Stimulated activated CD4-positive, alpha-beta T cell treated with anti-CD3 and anti-CD28 coated beads, Interleukin-15, amount 100 ng/mL, for 48 hours (primary cell): ENCODE results near the gene SUPT3H.

Experiments
- DNase-seq, 2 donors: peaks; one replicate each; pipeline ENCODE4 v3.0.0-alpha.2; 2020; ENCODE audit warnings: low read depth in 2 of 2

Gene SUPT3H

DNA sequence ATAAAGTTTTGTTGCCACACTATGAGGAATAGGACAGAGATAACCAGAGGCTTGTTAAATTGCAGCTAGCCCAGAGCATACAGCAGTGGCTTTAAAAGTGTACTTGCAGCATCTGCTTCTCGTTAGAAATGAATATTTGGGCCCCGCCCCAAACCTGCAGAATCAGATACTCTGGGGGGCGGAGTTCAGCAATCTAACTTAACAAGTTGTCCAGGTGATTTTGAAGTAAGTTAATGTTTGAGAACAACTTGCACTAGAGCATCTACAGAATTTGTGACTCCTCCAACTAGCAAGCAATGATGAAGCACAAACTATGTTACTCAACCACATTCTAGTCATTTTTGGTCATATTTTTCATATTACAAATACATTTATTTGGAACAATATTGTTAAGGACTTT lies 10.6 kb upstream of the SUPT3H start:
- DNase-seq, result no peak

DNA sequence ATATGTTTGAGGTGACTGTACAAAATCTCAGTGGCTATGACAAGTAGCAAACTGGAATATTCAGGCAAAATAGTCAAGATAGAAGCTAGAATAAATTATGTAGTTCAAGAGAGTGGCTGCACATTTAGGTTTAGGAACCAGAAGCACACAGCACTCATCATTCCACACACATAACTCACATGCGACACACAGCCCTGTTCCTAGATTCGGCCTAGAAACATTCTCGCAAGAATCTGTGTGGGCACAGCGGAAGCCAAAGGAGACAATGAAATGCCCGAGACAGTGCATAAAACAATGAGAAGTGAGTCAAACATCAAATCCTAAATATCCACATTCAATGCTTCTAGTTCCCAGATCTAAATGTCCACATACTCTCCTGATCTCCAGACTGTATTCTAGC lies 9.5 kb upstream of the SUPT3H start:
- no peak for DNase-seq

DNA sequence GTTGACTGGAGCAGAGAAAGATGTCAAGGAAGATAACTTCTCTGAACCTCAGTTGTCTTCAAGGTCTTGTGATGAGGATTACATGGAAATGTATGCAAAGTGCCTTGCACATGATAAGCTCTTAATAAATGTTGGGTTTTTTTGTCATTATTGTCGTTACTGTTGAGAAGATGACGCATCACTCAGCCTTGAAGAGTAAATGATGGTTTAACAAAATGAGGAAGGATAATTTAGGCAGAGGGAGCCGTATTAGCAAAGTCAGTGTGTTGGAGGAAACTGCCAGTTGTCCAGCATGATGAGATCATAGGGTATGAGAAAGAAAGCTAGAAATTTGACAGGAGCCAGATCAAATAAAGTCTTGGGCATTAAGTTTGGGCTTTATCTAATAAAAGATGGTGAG lies 8.8 kb upstream of the SUPT3H start:
- no peak for DNase-seq

DNA sequence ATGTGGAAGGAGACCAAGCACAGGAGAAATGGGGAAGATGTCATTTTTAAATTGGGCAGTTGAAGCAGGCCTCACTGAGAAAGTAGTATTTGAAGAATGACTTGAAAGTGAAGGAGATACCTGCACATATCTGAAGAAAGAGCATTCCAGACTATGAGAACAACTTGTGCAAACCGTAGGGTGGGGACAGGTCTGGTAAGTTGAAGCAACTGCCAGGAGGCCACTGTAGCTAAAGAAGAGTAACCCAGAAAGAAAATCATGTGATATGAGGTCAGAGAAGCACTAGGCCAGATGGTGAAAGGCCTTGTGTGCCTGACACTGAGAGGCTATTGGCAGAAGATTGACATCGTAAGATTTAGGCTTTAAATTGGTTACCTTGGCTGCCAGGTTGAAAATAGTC lies 4.7 kb upstream of the SUPT3H start:
- no peak for DNase-seq

DNA sequence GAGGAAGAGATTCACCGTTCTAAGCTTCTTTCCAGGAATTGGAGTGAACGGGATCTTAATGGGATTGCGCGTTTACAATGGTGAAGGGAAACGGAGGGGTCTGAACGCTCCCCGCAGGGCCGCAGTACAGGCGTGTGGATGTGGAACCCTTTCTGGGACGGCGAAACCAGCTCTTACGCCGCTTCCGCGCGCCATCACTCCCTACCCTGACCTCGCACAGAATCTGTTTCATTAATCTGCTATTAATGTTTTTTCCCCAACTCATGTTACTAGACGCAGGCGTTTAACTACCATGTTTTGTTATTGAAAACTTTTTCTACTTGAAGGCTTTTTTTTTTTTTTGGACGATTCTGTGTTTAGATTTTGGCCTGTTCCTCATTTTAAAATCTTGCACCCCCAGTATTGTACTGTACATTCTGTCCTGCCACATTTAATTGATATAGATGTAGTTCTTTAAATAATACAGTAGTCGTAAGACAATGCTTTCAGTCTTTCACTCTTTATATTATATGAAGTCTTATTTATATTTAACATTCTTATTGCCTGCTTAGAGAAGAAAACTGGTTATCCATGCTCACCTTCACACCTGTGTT lies 696 bp upstream of the SUPT3H start:
- DNase-seq, result no peak

DNA sequence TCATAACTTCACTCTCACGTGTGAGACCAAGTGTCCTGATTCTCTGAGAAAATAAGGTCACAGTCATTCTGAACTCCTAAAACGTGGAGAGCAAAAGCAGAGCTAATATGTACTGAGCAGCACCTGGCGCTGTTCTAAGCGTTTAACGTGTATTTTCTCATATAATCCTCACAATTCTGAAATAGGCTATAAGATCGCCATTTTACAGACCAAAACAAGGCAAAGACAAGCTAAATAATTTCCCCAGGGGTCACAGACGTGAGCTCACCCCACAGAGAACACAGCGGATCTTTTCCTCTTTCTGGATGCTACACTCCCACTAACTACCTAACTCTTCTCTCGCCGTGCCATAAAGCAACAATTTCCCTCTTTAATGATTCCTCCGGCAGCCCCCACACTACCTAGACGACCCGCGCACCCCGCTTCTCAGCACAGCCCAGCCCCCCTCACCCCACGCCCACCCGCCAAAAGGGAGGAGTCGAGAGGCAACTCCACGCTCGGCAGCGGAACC lies 636 bp downstream of the SUPT3H start:
- no peak for DNase-seq

DNA sequence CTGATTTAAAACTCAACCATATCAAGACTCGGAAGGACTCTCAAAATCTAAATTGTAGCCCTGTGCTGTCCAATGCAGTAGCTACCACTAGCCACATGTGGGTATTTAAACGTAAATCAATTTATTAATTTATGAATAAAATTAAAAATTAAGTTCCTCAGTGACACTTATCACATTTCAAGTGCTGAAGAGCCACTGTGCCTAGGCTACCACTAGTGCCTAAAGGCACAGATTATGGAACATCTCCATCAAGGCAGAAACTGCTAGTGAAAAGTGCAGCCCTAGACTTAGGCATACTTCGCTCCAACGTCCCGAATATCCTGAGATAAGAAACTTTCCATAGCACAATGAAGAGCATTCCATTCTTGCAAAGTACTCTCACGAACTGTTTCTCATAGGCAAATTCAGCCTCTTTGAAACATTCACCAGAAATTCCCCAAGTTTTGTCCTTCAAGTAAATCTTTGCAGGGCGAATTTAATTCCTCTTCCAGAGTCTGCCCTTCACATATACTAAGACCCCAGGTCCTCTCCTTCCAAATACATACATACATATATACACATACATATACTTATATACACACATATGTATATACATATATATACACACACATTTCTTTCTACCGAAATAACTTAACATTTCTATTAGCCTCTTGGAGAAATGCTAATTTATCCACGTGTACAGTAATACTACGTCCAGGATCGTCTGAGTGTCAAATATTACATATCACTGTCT lies 1.3 kb downstream of the SUPT3H start:
- no peak for DNase-seq

DNA sequence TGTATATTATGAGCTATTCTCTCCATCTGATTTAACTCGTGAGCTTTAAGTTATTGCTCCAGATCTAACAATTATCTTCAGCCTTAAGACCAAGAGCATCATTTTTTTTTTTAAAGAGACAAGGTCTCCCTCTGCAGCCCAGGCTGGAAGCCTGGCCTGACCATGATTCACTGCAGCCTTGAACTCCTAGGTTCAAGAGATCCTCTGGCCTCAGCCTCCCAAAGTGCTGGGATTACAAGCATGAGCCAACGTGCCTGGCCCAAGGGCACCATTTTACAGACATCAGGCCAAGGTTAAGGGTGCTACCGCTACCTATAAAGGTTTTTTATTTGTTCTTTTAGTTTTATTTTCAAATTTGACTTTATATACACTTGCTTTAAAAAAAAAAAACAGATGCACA lies 2.3 kb downstream of the SUPT3H start:
- DNase-seq, result no peak

DNA sequence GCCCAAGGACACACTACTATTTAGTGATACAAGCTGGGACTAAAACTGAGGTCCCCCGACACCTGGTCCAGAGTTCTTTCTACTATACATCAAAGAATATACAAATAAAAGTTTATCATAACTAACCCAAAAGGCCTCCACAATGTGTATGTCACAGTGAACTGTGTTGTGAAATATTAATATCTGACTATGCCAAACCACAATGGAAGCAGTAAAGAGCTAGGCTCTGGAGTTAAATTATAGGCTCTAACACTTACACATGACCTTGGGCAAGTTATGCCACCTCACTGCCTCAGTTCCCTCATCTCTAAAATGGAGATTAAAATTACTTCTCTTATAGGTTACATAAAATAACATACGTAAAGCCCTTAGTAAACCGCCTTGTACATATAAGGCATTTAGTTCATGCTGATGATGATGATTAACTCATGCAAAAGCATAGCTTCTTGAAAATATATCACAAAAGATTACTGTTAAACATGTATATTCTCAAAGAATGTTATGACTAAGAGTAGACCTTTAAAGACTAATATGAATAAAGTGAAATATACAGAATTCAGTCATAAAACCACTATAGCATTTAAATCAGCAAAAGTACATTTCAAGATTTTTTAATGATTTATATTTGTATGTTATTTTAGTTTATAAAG lies 5.7 kb downstream of the SUPT3H start:
- no peak for DNase-seq

DNA sequence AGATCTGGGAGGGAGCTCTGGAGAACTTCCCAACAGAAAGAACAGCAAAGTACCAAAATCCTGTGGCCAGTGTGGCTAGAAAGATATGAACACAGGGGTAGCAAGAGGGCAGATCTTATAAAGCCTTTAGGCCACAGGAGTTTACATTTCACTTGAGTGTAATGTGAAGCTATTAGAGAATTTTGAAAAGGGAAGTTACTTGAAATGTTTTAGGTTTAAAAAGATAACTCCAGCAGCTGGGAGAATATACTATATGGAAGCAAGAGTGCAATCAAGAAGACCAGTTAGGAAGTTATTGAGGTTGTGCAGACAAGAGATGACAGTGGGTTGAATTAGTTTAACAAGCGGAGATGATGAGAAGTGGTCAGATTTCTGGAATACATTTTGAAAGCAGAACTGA lies 7.9 kb downstream of the SUPT3H start:
- DNase-seq, result no peak

DNA sequence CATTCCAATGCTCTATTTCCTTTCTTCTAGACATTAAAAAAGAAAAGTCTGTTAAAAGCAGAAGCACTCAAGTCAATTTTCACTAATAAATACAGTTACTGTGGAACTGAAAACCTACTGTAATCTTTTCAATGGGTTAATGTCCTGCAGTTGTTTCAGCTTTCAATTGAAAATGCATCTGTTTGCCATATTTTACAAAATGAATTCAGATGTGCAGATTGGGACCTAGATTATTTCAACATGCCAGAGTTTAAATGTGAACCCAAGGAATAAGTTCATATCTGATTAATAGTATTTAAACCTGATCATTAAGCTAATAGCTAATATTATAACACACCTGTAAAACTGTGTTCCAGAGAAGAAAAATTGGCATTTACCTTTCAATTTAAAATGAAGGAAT lies 9.7 kb downstream of the SUPT3H start:
- no peak for DNase-seq

DNA sequence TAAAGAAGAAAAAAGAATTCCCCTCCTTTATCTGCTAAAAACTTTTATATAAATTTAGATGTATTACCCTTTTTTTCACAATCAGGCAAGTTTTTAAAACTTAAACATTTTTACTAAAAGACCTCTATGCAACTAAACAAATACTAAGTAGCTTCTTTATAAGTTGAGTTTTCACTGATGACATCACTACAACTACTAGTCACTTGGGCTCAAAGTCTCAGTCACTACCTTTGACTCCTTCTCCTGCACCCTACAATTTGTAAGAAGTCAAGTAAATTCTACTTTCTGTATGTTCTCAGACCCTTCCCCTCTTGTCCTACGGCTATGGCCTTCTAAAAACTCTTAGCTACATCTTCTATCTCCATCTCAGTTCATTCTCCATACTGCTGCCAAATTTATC lies 11.2 kb downstream of the SUPT3H start:
- DNase-seq, result no peak

DNA sequence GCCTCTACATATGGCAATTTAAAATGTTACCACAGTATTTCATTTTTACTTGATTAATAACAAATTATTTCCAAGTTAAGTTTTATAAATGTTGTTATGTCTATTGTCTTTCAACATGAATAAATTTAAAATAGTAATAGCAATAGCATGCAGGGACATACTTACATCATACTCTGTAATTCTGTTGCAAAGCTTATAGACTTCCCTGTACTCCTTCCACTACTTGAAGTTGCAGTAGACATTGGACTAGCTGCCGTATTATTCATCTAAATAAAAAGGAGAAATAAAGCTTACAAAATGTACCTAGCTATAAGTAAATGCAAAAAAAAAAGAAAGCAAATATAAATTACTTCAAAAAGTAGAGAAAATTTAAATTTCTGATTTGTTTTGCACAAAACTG lies 12.7 kb downstream of the SUPT3H start:
- DNase-seq, result no peak

DNA sequence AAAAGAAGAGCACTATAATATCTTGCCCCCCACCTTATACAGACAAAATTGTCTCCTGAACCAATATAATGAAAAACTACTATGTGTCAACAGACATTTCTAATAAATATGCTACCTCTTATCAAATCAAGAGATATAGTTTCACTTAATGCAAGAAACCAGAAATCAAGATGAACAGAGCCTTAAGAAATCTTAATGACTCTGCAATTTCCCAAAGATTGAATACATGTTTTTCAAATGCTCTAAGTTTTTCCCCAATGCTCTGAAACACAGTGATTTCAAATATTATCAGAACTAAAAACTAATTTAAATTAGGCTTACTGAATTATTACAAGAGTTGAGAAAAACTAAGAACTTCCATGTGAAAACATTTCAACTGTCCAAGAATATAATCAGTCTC lies 13.3 kb downstream of the SUPT3H start:
- DNase-seq, result no peak

DNA sequence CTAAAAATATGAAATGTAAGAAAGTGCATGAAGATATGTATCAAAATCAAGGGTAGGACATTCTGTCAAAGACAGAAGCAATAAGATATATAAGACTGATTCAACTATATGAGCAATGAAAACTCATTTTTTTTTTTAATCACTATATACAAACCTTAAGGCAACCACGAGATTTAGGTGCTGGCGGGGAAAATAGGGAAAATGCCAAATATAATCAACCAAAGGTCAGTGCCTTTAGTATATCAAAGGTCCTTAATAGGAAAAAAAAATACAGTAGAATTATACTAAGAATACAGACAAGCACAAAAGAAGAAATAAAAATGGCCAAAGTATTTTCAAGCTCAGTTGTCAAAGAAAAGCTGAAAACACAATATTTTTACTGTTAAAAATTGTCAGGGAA lies 24.1 kb downstream of the SUPT3H start:
- DNase-seq, result no peak

DNA sequence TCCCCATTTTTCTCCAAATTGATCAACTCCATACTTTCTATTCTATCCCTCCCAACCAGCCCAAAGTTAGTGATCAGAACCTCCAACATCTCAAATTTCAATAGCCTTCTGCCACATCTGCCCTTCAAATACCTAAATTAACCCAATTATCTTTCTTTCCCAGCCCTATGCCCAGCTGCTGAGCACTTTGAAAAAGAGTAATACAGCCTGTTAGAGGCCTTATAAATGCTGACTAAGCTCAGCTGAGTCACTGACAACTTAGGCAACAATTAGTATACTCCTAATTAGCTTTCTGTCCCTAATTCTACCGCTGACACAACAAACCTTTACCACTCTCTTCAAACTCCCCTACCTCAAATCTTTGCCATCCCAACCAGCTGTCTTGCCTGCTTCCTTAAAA lies 26.1 kb downstream of the SUPT3H start:
- DNase-seq, result no peak

DNA sequence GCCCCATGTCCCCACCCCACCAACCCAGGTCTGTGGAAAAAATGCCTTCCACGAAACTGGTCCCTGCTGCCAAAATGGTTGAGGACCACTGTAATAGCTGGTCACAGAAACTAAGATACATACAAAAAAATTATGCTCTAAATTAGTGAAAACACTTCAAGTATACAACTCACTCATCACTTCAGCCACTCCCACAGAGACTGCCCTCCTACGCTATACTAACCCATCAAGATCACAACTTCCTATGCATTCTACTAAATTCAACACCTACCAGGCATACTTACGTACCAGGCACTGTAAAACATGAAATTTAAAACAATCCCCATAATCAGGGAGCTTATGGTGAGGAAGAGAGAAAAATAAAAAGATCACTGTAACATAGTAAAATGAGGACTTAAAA lies 26.7 kb downstream of the SUPT3H start:
- DNase-seq, result no peak

DNA sequence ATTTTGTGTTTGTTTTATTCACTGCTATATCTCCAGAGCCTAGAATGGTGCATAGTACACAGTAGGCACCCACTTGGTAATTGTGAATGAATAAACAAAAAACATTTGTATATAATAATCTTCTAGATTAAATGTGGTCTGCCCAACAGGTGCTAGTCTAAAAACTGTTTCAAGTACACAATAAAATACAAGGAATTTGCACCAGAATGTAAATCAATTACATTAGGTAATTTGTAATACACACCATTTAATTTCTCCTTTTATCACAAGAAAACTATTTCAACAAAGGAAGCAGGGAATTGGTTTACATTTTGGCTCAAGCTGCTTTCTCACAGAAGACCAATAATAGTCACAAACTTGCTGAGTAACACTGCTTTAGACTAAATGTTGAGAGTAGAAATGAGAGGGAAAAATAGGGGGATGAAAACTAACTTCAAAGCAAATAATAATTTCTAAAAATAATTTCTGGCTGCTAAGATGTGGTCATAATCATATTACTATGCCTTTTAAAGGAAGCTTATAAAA lies 27.5 kb downstream of the SUPT3H start:
- DNase-seq, result no peak

DNA sequence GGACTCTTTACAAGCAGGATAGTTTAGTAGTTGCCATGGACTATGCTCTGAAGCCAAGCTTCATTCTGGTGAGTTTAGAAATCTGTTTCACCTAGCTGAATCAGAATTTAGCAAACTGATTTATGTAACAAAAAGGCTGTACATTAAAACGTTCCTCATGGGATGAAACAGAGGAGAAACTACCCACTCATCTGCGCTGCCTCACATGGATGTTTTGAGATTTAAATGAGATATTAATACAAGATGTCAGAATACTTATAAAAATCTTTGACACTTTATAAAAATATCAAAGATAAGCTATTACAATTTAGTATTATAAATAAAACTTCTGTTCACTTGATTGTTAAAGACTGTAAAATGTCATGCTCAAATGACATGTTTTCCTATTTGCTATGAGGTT lies 32.8 kb downstream of the SUPT3H start:
- DNase-seq, result no peak

DNA sequence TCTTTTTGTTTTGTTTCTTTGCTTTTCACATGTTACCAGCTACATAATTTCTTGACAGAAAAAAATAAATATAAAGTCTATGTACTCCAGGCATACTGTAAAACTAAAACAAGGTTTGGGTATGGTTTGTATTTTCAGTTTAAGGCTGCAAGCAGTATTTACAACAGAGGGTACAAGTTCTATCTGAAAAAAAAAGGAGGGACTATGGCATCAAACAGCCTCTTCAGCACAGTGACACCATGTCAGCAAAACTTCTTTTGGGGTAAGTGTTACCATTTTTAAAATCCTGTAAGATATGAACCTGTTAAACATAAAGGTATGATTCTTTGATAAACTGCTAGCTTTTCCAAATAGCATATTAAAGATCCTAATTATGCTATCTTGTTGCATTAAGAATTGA lies 49.2 kb downstream of the SUPT3H start:
- DNase-seq, result no peak

DNA sequence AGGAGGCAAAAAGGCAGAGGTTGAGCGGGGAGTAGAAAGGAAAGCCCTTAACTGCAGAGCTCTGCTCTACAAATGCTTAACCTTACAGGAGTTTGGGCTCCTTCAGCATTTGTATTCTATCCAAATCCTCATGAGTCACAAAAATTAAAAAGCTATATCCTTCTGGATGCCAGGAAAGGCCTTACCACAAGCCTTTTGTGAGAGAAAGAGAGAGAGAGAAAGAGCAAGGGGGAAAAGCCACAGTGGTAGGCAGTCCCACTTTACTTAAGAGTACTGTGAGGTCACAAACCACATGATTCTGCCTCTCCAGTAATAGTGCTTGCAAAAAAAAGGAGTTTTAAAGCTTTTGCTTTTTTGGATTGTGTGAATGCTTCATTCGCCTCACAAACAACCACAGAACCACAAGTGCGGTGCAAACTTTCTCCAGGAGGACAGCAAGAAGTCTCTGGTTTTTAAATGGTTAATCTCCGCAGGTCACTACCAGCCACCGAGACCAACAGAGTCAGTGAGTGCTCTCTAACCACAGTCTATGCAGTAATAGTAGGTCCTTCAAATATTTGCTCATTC lies 49.7 kb downstream of the SUPT3H start, which contains the start of gene RUNX2:
Gene RUNX2 (plus strand): TSS at position 375 of the 567 bp plus-strand sequence. CDS start 397 bp downstream, outside the sequence.
- DNase-seq, result no peak

DNA sequence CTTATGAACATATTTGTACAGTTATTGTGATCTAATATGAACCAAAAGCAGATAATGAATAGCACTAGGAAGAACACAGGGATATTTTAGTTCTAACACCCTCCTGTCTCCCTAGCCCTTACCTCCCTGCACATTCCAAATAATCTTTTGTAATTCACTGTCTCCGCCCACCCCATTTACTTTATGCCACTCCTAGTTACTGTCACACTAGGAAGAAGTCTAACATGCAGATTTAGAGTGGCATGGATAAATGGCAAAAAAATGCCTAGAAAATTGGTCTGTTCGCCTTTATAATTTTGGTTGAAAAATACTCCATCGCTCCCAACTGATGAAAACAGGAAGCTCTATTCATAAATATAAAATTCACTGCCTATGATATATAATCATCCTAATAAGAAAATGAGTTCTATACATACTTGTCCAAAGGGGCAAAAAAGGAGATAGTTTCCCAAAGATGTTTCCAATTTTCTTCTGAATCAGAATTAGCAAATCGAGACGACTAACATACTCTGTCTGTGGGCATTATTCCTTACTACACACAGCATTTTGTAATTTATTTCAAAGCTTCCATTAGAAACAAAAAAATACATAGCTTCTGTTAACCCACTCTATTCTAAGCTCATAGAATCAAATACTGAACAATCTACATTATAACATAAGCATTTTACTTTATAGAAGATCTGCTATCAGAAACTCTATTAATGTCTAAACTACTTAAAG lies 50.9 kb downstream of the SUPT3H start:
- DNase-seq, result no peak
